Retinal pigment epithelial cell (primary cell): Measurements from ENCODE around the gene AK3.

ENCODE experiments used
- DNase-seq: peaks from one replicate; pipeline ENCODE4 v3.0.0-alpha.2; 2010; ENCODE audit warnings: low read depth
- H3K4me3 ChIP-seq: 2 replicates; pipeline ENCODE4 v1.5.1; 2011; ENCODE audit warnings: mild to moderate bottlenecking, low read length, control low read depth, moderate library complexity
- CTCF ChIP-seq: conservative IDR thresholded peaks from 2 replicates; pipeline ENCODE4 v1.5.1; 2011; ENCODE audit warnings: low read depth, low read length, control low read depth, inconsistent platforms

AK3 gene

GRCh38 chr9:4690144-4690543 is 50.9 kb downstream of the AK3 start:
- no peak overlapping the region for H3K4me3 ChIP-seq
- no peak for DNase-seq
- TF ChIP-seq CTCF = no peak

GRCh38 chr9:4689687-4690104 is 51.3 kb downstream of the AK3 start:
- DNase-seq = no peak
- no peak overlapping the region for H3K4me3 ChIP-seq
- TF ChIP-seq CTCF = no peak

GRCh38 chr9:4689021-4689420 is 52.0 kb downstream of the AK3 start:
- DNase-seq = no peak
- no peak overlapping the region for H3K4me3 ChIP-seq
- no peak for TF ChIP-seq CTCF

- DNase-seq = no peak
- H3K4me3 ChIP-seq = no peak overlapping the region
- TF ChIP-seq CTCF = no peak
Measured at GRCh38 chr9:4686584-4686983, 54.4 kb downstream of the AK3 start.

GRCh38 chr9:4686112-4686511 is 54.9 kb downstream of the AK3 start:
- no peak for DNase-seq
- TF ChIP-seq CTCF = no peak
- H3K4me3 ChIP-seq = no peak overlapping the region

GRCh38 chr9:4684820-4685219 is 56.2 kb downstream of the AK3 start:
- TF ChIP-seq CTCF = no peak
- DNase-seq = no peak
- H3K4me3 ChIP-seq = no peak overlapping the region

- no peak for TF ChIP-seq CTCF
- DNase-seq = no peak
- H3K4me3 ChIP-seq = peak overlapping the region; percentile 72
Measured at GRCh38 chr9:4680750-4681149, 60.3 kb downstream of the AK3 start.
